ENCODE results near the gene PTCRA.
"Not testable (repeated sequence)": the region's sequence is repeated elsewhere in the genome, so short reads cannot be mapped to it uniquely, and the experiment has no call there.

The PTCRA gene

GRCh38 chr6:42942444-42942843, 26.6 kb downstream of the PTCRA start:
- no peak for DNase-seq

GRCh38 chr6:42947950-42948349, 32.1 kb downstream of the PTCRA start:
- DNase-seq = no peak

GRCh38 chr6:42952389-42952788, 36.5 kb downstream of the PTCRA start:
- DNase-seq = no peak

GRCh38 chr6:42954405-42954804, 38.6 kb downstream of the PTCRA start:
- DNase-seq = not testable (repeated sequence)

- DNase-seq = no peak
Observed at GRCh38 chr6:42958125-42958524, 42.3 kb downstream of the PTCRA start.

GRCh38 chr6:42959917-42960242, 44.0 kb downstream of the PTCRA start:
- DNase-seq = no peak

- peak; percentile 32 to 78 for DNase-seq
Observed at GRCh38 chr6:42960243-42961019, 44.6 kb downstream of the PTCRA start, which contains the start of gene GNMT. Gene GNMT (plus strand): TSS chr6:42960754. CDS start chr6:42960768, 14 bp downstream.

GRCh38 chr6:42961020-42961470, 45.2 kb downstream of the PTCRA start:
- peak in 1 of 2 experiments; percentile 63 for DNase-seq

- no peak for DNase-seq
Observed at GRCh38 chr6:42962096-42962495, 46.2 kb downstream of the PTCRA start.

- no peak for DNase-seq
Observed at GRCh38 chr6:42962502-42963178, 46.8 kb downstream of the PTCRA start.

- no peak for DNase-seq
Observed at GRCh38 chr6:42963179-42963854, 47.5 kb downstream of the PTCRA start.

- DNase-seq = peak; percentile 53 to 77
Observed at GRCh38 chr6:42963855-42964605, 48.2 kb downstream of the PTCRA start.

GRCh38 chr6:42966571-42966970, 50.7 kb downstream of the PTCRA start:
- no peak for DNase-seq

- no peak for DNase-seq
Observed at GRCh38 chr6:42967228-42967627, 51.4 kb downstream of the PTCRA start.

- no peak for DNase-seq
Observed at GRCh38 chr6:42968126-42968701, 52.4 kb downstream of the PTCRA start.

GRCh38 chr6:42968783-42969182, 52.9 kb downstream of the PTCRA start:
- DNase-seq = no peak

GRCh38 chr6:42969431-42969830, 53.6 kb downstream of the PTCRA start:
- no peak for DNase-seq

GRCh38 chr6:42969934-42970333, 54.1 kb downstream of the PTCRA start:
- no peak for DNase-seq

- DNase-seq = no peak
Observed at GRCh38 chr6:42970871-42971612, 55.2 kb downstream of the PTCRA start.

GRCh38 chr6:42971746-42972327, 56.0 kb downstream of the PTCRA start:
- no peak for DNase-seq

GRCh38 chr6:42973926-42974325, 58.1 kb downstream of the PTCRA start:
- DNase-seq = no peak
